ENCODE measurements around the gene C4orf50.
"Not testable (repeated sequence)": the region's sequence is repeated elsewhere in the genome, so short reads cannot be mapped to it uniquely, and the experiment has no call there.

C4orf50 gene

GRCh38 chr4:5993876-5994811 lies 24.1 kb downstream of the C4orf50 start:
- no peak for DNase-seq (ENCODE audit: low read depth in 1 of 2, low spot score in 1 of 2)

- not testable (repeated sequence) for DNase-seq (ENCODE audit: low read depth in 1 of 2, low spot score in 1 of 2)
Measured at GRCh38 chr4:5993346-5993745, 24.9 kb downstream of the C4orf50 start.

- DNase-seq (ENCODE audit: low read depth in 1 of 2, low spot score in 1 of 2), result no peak
Measured at GRCh38 chr4:5992828-5993321, 25.4 kb downstream of the C4orf50 start.

GRCh38 chr4:5992171-5992827 lies 25.9 kb downstream of the C4orf50 start:
- DNase-seq (ENCODE audit: low read depth in 1 of 2, low spot score in 1 of 2), result no peak

GRCh38 chr4:5991405-5991804 lies 26.8 kb downstream of the C4orf50 start:
- no peak for DNase-seq (ENCODE audit: low read depth in 1 of 2, low spot score in 1 of 2)

GRCh38 chr4:5990446-5991160 lies 27.6 kb downstream of the C4orf50 start:
- no peak for DNase-seq (ENCODE audit: low read depth in 1 of 2, low spot score in 1 of 2)

- DNase-seq (ENCODE audit: low read depth in 1 of 2, low spot score in 1 of 2), result no peak
Measured at GRCh38 chr4:5989236-5990225, 28.7 kb downstream of the C4orf50 start.

GRCh38 chr4:5988086-5988845 lies 30.0 kb downstream of the C4orf50 start:
- no peak for DNase-seq (ENCODE audit: low read depth in 1 of 2, low spot score in 1 of 2)

- DNase-seq (ENCODE audit: low read depth in 1 of 2, low spot score in 1 of 2), result no peak
Measured at GRCh38 chr4:5984843-5985242, 33.4 kb downstream of the C4orf50 start.

GRCh38 chr4:5982156-5982973 lies 35.9 kb downstream of the C4orf50 start:
- no peak for DNase-seq (ENCODE audit: low read depth in 1 of 2, low spot score in 1 of 2)

- no peak for DNase-seq (ENCODE audit: low read depth in 1 of 2, low spot score in 1 of 2)
Measured at GRCh38 chr4:5980436-5981155, 37.6 kb downstream of the C4orf50 start.

- no peak for DNase-seq (ENCODE audit: low read depth in 1 of 2, low spot score in 1 of 2)
Measured at GRCh38 chr4:5979981-5980380, 38.2 kb downstream of the C4orf50 start.

- DNase-seq (ENCODE audit: low read depth in 1 of 2, low spot score in 1 of 2), result no peak
Measured at GRCh38 chr4:5976921-5977320, 41.3 kb downstream of the C4orf50 start.

GRCh38 chr4:5976431-5976830 lies 41.8 kb downstream of the C4orf50 start:
- DNase-seq (ENCODE audit: low read depth in 1 of 2, low spot score in 1 of 2), result no peak

- DNase-seq (ENCODE audit: low read depth in 1 of 2, low spot score in 1 of 2), result no peak
Measured at GRCh38 chr4:5974321-5974720, 43.9 kb downstream of the C4orf50 start.

GRCh38 chr4:5973486-5974220 lies 44.6 kb downstream of the C4orf50 start:
- DNase-seq (ENCODE audit: low read depth in 1 of 2, low spot score in 1 of 2), result no peak

- no peak for DNase-seq (ENCODE audit: low read depth in 1 of 2, low spot score in 1 of 2)
Measured at GRCh38 chr4:5973033-5973432, 45.2 kb downstream of the C4orf50 start.
